Kidney (tissue), 14 donors: ENCODE measurements around the gene GIMAP1. TPM values are rescaled to one million over a fixed set of nuclear protein-coding genes. Genes with fewer than 3 reads are reported as not detected.
A peak's percentile ranks its signal among the peaks of the same experiment; 100 is the strongest.

Source experiments
- DNase-seq, 5 donors: peaks; one replicate each; pipeline ENCODE4 v3.0.0-alpha.2; 2013 to 2020
- FAIRE-seq: peaks from 2 replicates; lab custom pipeline; 2012; peaks lifted over from hg19 to GRCh38; lab: Jason Lieb, UNC
- H3K27ac ChIP-seq, 2 donors: one replicate each; pipeline ENCODE4 v1.7.0; 2013; ENCODE audit warnings: low read depth in 2 of 2, low read length in 2 of 2, inconsistent platforms in 1 of 2
- H3K27me3 ChIP-seq: one replicate; pipeline ENCODE4 v1.7.1; 2013; ENCODE audit warnings: low read length, inconsistent platforms; ENCODE audit not compliant: control insufficient read depth, insufficient read depth
- H3K36me3 ChIP-seq, 3 donors: one replicate each; pipeline versions ENCODE4 v1.7.0 to v1.7.1; 2013; ENCODE audit warnings: low read length in 3 of 3, control low read depth in 1 of 3, inconsistent platforms in 1 of 3; ENCODE audit not compliant: insufficient read depth in 3 of 3, control insufficient read depth in 2 of 3
- H3K4me1 ChIP-seq, 3 donors: one replicate each; pipeline versions ENCODE4 v1.7.0 to v1.7.1; 2013; ENCODE audit warnings: low read length in 3 of 3, inconsistent platforms in 1 of 3, low read depth in 1 of 3; ENCODE audit not compliant: control insufficient read depth in 2 of 3, insufficient read depth in 2 of 3
- H3K4me3 ChIP-seq, 3 donors: one replicate each; pipeline versions ENCODE4 v1.7.0 to v1.8.1; 2013; ENCODE audit warnings: low read length in 3 of 3, control low read depth in 1 of 3, inconsistent platforms in 1 of 3
- H3K9ac ChIP-seq, 3 donors: one replicate each; pipeline versions ENCODE4 v1.7.0 to v1.7.1; 2013; ENCODE audit warnings: low read length in 3 of 3, control low read depth in 1 of 3, inconsistent platforms in 1 of 3
- H3K9me3 ChIP-seq, 3 donors: one replicate each; pipeline versions ENCODE4 v1.7.0 to v1.7.1; 2013; ENCODE audit warnings: low read length in 3 of 3, control low read depth in 1 of 3, inconsistent platforms in 1 of 3; ENCODE audit not compliant: control insufficient read depth in 2 of 3, insufficient read depth in 1 of 3
- CTCF ChIP-seq: IDR thresholded peaks from 3 replicates; pipeline ENCODE4 v1.5.1; 2012; ENCODE audit warnings: mild to moderate bottlenecking, moderate library complexity, borderline replicate concordance; ENCODE audit not compliant: insufficient read depth; ENCODE audit errors: extremely low read depth
- intact Hi-C: fragments of 100-400 bp; cut with DNase I; formaldehyde crosslinking; loops from one replicate; pipeline ENCODE4 v1.11.1; 2022
- polyA plus RNA-seq: library from polyadenylated mRNA; stranded (reverse); fragments of 350-450 nt; fragmentation: Illumina TruSeq; extraction: RNeasy Lipid Tissue Mini Kit (QIAGEN cat#74804); gene quantifications from one replicate; pipeline ENCODE4 v1.2.3, GENCODE V29; 2014; ENCODE audit warnings: low read depth, low replicate concordance; ENCODE audit not compliant: insufficient read depth
- total RNA-seq: library from RNA; stranded (reverse); fragmentation: NEBNext Ultra II Directional; extraction: Animal tissue kit (Norgen Biotek cat#: 25700); gene quantifications from one replicate; pipeline ENCODE4 v1.2.1, GENCODE V29; 2021
- donor health status: control.
- donor health status: control.
- donor health status: control.
- donor health status: control.
- donor health status: control.
- donor health status: DM: yes; HTN: yes; CAD: no.
- donor health status: Normal renal cell carcinoma (clear cell type).

Gene GIMAP1
- total and polyA plus RNA-seq, 2 donors from 2014 or later = 6.4 to 10.2 TPM

DNA sequence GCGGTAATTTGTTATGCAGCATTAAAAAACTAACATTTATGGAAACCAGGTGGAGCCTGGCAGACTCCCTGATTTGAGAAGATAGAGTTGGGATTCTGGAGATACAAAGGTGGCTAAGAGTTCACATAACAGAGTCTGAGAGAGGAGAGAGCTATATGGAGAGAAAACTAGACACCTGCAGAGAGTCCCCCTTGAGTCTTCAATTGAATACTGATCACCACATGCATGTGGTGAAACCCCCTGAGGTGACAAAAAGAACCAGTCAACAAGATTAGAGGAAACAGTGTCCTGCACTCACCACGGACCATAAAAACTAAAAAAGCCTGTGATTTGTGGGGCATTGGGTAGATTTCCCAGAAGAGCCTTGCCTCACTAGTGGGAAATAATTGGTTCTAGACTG is 20.8 kb upstream of the GIMAP1 start:
- H3K9me3 ChIP-seq = peaks cover 0 to 3% (median 0%) of the 10 kb centered on the region in 3 donors

DNA sequence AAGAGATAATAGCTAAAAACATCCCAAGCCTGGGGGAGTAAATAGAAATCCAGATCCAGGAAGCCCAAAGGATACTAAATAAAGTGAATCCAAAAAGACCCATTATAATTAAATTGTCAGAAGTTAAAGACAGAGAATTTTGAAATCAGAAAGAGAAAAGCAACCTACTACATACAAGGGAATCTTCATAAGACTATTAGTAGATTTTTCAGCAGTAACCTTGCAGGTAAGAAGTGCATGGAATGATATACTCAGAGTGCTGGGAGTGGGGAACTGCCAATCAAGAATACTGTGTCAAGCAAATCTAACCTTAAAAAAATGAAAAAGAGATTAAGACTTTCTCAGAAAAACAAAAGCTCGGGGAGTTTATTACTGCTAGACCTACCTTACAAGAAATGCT is 13.2 kb upstream of the GIMAP1 start:
- Histone ChIP-seq H3K27me3 (no peaks in the 10 kb centered on the region), H3K36me3 (no peaks in the 10 kb centered on the region), H3K4me3 (no peak overlapping the region), H3K4me1 (no peaks in the 10 kb centered on the region), H3K9ac (no peak overlapping the region), H3K9me3 (peaks cover 0 to 32% (median 9%) of the 10 kb centered on the region in 3 donors), H3K27ac (no peak overlapping the region)
- DNase-seq (no peak), FAIRE-seq (no peak)
- TF ChIP-seq CTCF = no peak
- intact Hi-C loops = no loop called here

More for the DNA sequence above, 20.8 kb upstream of the GIMAP1 start:
- no peaks in the 10 kb centered on the region for H3K4me1 ChIP-seq
- H3K9ac ChIP-seq = no peak overlapping the region
- no peaks in the 10 kb centered on the region for H3K27me3 ChIP-seq
- H3K4me3 ChIP-seq = no peak overlapping the region
- DNase-seq (no peak), FAIRE-seq (no peak)
- TF ChIP-seq CTCF = no peak
- intact Hi-C loops = no loop called here
- no peak overlapping the region for H3K27ac ChIP-seq
- no peaks in the 10 kb centered on the region for H3K36me3 ChIP-seq

DNA sequence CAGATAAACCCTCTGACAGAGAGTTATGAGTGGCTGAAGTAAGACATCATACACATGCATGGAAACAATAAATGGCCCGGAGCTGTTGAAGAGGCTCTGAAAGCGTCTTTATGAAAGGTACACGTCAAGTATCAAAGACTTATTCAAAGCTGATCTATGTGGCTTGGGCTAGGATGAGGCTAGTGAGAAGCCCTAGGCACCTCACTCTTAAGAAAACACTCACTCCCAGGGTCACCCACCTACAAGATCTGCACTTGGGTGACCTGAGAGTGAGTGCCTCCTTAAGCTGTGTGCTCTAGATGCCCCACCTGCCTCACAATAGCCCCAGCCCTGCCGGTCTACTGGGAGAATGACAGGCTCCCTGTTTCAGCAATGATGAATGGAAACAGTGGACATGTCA is 1.1 kb upstream of the GIMAP1 start:
- no peak for FAIRE-seq
- Histone ChIP-seq H3K4me1 (no peaks in the 10 kb centered on the region), H3K27me3 (no peaks in the 10 kb centered on the region), H3K27ac (no peak overlapping the region), H3K9me3 (peaks cover 0 to 4% (median 0%) of the 10 kb centered on the region in 3 donors), H3K9ac (no peak overlapping the region), H3K36me3 (no peaks in the 10 kb centered on the region), H3K4me3 (no peak overlapping the region)
- intact Hi-C loops = no loop called here
- no peak for TF ChIP-seq CTCF
- DNase-seq = no peak

DNA sequence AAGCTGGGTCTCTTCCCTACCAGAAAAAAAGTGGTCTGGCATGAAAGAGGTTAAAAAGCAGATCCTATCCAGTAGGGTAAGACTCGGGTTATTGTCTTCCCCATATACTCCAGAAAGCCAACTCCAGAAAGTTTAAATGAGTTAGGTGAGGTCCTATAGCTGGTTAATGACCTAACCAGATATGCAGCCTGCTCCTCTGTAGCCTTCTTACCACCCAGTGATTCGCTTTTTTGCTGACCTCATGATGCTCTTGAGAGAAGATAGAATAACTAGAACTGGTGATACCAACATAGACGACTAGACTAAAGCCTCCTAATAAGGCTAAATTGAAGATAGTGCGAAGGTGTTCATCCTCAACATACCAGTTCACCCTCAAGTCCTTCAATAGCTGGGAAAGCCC is 675 bp upstream of the GIMAP1 start:
- peak overlapping the region; percentile 15 to 64 for H3K27ac ChIP-seq
- H3K9ac ChIP-seq = no peak overlapping the region
- H3K36me3 ChIP-seq = no peaks in the 10 kb centered on the region
- FAIRE-seq (no peak), DNase-seq (no peak)
- H3K27me3 ChIP-seq = no peaks in the 10 kb centered on the region
- peak overlapping the region in 1 of 3 donors; percentile 67 for H3K4me3 ChIP-seq
- H3K4me1 ChIP-seq = no peaks in the 10 kb centered on the region
- H3K9me3 ChIP-seq = peaks cover 0 to 4% (median 0%) of the 10 kb centered on the region in 3 donors
- TF ChIP-seq CTCF = no peak
- intact Hi-C loops = no loop called here
